NCI-H1694 treated with DMSO at 0.1 percent for 48 hours (cell line): ENCODE data around the gene GEMIN2.
"Not testable (repeated sequence)": the region's sequence is repeated elsewhere in the genome, so short reads cannot be mapped to it uniquely, and the experiment has no call there.

Experiments
- DNase-seq: peaks from one replicate; lab custom pipeline; 2025; lab: John Stamatoyannopoulos, UW

The GEMIN2 gene

DNA sequence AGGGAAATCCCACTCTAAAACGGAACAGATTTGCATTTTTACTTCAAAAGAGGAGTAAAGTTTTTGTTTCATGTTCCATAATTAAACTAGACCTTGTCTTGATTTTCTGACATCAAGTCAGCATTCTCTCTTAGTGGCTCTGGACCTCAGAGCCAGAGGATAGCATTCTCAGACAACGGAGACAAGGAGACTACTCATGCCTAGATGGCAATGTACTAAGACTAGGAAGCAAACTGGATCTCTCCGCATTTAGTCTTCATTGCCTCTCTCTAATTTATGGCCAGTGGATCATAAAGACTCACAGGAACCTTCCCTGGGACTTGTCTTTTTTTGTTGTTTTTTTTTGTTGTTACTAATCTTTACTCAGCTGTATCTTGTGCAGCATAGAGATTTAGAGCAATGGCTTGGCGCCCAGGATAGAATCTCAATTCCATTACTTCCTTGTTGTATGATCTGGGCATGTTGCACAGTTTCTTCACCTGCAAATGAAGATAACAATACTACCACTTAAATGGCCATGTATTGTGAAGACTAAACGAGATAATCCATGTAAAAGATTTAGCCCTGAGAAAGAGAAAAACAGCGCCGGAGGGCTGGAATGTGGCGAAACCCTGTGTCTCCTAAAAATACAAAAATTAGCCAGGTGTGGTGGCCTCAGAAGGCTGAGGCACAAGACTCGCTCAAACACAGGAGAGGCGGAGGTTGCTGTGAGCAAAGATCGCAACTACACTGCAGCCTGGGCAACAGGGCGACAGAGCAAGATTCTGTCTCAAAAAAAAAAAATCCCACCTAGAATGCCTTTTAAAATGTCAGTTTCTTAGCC, 4.0 kb upstream of the GEMIN2 start:
- no peak for DNase-seq

DNA sequence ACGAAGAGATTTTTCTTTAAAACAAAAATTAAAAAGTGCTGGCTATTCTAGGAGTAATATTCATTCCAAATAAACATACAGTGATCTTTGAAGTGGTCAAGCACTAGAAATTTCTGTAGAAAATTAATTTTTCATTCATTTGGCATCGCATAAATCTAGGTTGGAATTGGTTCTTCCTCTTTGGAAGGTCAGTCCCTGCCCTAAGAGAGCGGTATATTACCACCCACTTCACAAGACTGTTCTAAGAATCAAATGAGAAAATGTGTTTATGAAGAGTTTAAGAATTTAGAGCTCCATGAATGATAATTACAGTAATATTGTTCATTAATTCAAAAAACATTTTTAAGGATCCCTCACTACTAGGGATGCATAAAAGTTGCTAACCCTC, 444 bp upstream of the GEMIN2 start:
- no peak for DNase-seq

DNA sequence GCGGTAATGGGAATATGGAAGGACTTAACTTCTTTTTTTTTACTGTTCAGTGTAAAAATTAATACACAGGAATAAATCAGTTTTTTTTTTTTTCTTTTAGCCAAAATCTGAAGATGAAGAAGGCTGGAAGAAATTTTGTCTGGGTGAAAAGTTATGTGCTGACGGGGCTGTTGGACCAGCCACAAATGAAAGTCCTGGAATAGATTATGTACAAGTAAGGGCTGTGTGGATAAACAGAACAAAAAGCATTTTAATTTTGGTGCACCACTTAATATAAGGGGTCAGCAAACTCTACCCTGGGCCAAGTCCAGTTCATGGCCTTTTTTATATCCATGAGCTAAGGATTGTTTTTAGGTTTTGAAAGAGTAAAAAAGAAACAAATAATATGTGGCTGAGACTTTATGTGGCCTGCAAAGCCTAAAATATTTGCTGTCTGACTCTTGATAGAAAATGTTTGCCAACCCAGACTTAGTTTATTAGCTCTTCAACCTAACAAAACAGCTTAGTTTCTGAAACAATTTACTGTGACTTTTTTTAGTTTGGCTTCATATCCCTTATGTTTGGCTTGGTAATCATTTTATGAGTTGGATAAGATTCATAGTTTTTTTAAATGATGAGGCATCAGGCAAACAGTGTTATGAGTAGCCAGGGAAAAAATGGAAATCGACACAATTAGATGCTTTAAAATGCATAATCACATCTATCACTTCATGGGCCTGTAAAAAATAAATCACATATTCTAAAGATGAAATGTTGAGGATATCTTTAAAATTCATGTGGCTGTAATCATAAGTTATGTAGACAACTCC, 8.4 kb downstream of the GEMIN2 start:
- DNase-seq = no peak

DNA sequence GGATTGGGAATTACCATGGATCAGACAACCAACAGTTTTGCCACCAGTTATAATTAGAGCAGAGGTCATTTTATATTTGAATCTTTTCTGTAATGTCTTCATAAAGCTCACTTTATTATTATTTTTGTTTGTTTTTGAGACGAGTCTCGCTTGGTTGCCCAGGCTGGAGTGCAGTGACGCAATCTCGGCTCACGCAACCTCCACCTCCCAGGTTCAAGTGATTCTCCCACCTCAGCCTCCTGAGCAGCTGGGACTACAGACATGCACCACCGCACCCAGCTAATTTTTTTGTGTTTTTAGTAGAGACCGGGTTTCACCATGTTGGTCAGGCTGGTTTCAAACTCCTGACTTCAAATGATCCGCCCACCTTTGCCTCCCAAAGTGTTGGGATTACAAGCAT, 23.7 kb downstream of the GEMIN2 start:
- not testable (repeated sequence) for DNase-seq

DNA sequence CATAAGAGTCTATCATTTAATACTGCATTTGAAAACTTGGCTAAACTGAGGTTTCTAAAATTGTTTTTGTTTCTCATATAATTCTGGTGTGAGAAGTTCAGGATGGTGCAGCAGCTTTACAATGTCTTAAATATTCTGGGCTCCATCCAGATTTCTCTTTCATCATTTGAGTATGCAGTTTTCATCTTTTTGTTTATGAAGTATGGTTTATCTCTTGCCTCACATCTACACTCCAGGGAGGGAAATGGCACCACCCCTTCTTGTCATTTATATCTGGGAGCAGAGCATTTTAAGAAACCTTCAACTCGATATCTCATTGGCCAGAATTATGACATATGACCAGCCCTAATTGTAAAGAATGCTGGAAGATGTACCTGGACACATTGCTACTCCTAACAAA, 24.3 kb downstream of the GEMIN2 start:
- no peak for DNase-seq

DNA sequence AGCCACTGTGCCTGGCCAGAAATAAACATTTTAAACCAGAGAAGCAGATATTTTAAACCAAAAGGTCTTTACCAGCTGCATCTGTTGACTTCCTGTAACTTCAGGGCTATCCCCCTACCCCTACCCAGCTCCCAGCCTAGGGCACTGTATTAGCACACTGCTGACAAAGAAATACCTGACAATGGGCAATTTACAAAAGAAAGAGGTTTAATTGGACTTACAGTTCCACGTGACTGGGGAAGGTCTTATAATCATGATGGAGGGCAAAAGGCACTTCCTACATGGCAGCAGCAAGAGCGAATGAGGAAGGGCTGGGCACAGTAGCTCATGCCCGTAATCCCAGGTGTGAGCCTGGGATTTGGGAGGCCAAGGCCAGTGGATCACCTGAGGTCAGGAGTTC, 26.0 kb downstream of the GEMIN2 start:
- DNase-seq = no peak

DNA sequence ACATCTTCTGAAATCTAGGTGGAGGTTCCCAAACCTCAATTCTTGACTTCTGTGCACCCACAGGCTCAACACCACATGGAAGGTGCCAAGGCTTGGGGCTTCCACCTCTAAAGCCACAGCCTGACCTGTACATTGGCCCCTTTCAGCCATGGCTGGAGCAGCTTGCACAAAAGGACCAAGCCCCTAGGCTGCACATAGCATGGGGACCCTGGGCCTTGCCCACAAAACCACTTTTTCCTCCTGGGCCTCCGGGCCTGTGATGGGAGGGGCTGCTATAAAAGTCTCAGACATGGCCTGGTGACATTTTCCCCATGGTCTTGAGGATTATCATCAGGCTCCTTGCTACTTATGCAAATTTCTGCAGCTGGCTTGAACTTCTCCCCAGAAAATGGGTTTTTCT, 27.5 kb downstream of the GEMIN2 start:
- DNase-seq = not testable (repeated sequence)

DNA sequence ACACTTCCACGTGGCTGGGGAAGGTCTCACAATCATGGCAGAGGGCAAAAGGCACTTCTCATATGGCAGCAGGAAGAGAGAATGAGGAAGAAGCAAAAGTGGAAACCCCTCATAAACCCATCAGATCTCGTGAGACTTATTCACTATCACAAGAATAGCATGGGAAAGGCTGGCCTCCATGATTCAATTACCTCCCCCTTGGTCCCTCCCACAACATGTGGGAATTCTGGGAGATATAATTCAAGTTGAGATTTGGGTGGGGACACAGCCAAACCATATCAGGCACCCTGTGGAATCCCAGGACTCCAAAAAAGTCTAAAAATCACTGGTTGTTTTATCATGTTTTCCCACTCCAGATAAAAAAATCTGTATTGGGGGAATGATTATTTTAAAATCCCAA, 29.1 kb downstream of the GEMIN2 start:
- not testable (repeated sequence) for DNase-seq

DNA sequence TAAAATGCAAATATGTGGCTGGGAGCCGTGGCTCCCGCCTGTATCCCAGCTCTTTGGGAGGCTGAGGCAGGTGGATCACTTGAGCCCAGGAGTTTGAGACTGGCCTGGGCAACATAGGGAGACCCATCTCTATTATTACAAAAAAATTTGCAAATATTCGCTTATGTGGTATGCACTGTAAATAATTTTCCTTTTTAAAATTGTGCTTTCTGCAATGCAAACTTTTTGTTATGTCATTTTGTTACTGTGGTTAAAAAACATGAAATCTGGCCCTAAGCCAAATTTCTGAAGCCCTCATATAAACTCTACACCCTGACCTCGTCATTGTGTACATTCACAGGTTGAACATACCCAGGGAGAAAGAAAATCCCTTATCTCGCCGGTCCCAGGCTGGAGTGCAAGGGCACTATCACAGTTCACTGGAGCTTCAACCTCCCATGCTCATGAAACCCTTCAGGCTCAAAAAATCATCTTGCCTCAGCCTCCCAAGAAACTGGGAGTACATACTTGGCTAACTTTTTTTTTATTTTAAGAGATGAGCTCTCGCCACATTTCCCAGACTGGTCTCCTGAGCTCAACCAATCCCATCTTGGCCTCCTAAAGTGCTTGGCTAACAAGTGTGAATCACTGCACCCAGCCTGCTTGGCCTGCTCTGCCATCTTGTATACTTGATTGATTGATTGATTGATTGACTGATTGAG, 31.3 kb downstream of the GEMIN2 start:
- DNase-seq = no peak

DNA sequence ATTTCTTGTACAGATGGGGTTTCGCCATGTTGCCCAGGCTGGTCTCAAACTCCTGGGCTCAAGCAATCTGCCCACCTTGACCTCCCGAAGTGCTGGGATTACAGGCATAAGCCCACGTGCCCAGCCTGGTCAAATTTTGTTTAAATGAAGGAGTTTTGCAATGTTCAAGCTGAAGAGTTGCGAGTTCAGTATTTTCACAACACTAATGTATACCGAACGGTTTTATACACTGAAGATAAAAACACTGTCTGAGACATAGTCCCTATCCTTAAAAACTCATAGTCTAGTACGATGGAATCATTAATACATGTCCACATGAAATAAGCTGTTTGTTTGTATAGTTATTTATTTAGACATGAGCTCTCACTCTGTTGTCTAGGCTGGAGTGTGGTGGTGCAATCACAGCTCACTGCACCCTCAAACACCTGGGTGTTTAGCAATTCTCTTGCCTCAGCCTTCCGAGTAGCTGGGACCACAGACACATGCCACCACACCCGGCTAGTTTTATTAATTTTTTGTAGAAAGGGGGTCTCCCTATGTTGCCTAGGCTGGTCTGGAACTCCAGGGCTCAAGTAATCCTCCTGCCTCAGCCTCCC, 40.6 kb downstream of the GEMIN2 start:
- DNase-seq = no peak

DNA sequence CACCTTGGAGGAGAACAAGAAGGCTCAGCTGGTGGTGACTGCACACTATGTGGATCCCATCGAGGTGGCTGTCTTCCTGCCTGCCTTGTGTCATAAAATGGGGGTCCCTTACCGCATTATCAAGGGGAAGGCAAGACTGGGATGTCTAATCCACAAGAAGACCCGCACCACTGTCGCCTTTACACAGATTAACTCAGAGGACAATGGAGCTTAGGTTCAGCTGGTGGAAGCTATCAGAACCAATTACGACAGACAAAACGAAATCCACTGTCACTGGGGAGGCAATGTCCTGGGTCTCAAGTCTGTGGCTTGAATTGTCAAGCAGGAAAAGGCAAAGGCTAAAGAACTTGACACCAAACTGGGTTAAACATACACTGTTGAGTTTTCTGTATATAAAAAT, 43.4 kb downstream of the GEMIN2 start:
- no peak for DNase-seq

DNA sequence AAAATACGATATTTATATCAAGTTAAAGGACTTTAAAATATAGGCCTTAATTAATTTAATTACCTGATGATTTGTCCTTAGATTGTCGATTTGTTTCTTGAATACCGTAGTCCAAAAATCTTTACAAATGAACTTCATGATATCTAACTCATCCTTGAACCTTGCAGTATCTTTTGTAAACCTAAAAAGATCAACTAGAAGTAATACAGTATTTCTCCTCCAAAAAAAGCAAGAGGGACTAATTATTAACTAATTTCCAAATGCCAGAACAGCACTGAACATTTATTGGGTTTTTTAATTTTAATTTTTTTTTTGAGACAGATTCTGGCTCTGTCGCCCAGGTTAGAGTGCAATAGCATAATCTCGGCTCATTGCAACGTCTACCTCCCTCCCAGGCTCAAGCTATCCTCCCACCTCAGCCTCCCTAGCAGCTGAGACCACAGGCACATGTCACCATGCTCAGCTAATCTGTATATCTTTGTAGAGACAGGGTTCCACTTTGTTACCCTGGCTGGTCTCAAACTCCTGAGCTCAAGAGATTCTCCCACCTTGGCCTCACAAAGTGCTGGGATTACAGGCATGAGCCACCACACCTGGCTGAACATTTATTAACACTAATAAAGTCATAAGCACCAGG, 44.2 kb downstream of the GEMIN2 start:
- DNase-seq = no peak

DNA sequence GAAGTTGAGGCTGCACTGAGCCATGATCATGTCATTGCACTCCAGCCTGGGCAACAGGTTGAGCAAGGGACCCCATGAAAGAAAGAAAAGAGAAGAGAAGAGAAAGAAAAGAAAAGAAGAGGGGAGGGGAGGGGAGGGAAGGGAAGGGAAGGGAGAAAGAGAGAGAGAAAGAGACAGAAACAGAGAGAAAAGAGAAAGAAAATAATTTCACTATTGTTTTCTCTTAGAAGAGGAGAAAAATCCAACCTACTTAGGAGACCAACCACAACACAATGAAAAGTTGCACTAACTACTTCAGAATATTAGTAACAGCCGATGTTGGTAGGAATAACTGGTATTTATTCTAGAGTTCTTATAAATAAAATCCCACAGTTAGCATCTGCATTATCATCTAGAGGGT, 46.4 kb downstream of the GEMIN2 start:
- no peak for DNase-seq

DNA sequence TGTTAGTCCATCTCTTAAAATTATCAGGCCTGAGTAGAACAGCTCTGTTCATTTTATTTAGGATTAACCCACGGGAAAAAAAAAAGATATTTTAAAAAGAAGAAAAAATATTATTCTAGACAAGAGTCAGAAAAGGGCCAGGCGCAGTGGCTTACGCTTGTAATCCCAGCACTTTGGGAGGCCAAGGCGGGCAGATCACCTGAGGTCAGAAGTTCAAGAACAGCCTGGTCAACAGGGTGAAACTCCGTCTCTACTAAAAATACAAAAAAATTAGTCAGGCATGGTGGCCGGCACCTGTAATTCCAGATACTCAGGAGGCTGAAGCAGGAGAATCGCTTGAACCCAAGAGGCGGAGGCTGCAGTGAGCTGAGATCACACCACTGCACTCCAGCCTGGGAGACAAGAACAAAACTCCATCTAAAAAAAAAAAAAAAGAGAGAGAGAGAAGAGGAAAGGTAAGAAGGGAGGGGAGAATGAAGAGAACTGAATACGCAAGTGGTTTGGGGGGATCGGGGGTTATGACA, 53.7 kb downstream of the GEMIN2 start:
- not testable (repeated sequence) for DNase-seq

DNA sequence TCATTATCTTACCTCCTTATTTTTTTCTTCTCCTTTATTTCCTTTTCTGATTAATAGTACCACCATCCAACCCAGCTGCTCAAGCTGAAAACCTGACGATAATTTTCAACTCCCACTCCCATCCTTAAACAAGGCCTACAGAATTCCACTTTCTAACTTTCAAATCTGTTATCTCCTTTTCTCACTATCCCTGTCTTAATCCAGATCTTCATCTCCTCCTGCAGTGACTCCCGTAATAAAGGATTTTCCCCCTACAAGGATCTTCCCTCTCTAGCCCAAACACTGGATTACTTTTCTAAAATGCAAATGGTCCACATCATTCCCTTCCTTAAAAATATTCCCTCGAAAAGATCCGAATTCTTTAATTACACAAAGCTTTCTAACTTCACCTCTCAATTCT, 54.5 kb downstream of the GEMIN2 start:
- no peak for DNase-seq

DNA sequence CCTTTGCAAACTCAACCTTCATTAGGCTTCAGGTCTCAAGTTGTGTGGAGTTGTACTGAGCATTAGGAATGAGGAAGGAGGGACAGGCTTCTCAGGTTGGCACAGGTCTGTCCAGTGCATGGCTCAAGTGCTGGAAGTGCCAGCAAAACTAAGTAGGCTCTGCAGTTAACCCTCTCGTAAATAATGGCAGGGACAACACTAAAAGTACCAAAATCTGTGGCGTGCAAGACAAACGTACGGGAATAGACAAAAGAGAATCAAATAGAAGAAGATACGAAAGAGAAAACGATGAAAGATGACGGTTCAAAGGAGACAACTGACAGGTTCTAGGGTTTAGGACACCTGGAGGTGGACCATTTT, 55.4 kb downstream of the GEMIN2 start:
- DNase-seq = no peak

DNA sequence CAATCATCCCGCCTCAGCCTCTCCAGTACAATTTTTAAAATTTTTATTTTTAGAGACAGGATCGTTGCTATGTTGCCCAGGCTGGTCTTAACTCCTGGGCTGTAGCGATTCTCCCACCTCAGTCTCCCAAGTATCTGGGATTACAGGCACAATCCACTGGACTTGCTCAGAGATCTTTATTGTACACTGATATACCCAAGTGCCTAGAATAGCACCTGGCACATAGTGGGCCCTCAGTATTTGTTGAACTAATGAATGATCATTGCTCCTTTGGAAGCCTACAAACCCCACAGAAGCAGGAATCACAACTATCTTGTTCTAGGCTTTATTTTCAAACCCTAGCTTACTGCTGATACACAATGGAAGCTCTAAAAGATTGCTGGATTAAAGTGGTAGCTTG, 59.1 kb downstream of the GEMIN2 start:
- DNase-seq = no peak

DNA sequence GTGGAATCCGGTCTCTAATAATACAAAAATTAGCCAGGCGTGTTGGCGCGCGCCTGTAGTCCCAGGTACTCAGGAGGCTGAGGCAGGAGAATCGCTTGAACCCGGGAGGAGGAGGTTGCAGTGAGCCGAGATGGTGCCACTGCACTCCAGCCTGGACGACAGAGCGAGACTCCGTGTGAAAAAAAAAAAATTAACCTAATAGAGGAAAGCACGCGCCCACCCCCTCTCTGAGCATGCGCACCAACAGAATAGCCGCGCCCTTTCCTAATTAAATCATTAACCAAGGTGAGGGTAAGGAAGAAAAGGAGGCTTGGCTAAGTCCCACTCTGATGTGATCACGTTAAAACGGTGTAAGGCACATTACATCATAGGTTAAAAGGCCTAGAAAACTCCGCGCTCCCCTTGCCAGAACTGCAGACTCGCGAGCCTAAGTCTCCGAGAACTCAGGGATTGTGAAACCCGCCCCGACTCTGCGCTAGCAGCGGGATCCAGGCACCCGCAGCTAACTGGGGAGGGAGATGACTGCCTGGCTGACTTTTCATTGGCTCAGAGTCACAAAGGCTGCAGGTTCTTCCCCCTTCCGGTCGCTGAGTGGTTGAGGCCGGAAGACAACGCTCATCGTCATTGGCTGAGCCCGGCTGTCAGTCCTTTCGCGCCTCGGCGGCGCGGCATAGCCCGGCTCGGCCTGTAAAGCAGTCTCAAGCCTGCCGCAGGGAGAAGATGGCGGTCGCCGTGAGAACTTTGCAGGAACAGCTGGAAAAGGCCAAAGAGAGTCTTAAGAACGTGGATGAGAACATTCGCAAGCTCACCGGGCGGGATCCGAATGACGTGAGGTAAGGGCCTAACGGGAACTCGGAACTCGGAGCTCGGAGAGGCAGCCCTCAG, 60.7 kb downstream of the GEMIN2 start, which contains the start of gene PNN:
PNN (plus strand) TSS at position 695 of the 885 bp plus-strand sequence; CDS start at position 721, 26 bp downstream.
- peak; percentile 99 for DNase-seq

DNA sequence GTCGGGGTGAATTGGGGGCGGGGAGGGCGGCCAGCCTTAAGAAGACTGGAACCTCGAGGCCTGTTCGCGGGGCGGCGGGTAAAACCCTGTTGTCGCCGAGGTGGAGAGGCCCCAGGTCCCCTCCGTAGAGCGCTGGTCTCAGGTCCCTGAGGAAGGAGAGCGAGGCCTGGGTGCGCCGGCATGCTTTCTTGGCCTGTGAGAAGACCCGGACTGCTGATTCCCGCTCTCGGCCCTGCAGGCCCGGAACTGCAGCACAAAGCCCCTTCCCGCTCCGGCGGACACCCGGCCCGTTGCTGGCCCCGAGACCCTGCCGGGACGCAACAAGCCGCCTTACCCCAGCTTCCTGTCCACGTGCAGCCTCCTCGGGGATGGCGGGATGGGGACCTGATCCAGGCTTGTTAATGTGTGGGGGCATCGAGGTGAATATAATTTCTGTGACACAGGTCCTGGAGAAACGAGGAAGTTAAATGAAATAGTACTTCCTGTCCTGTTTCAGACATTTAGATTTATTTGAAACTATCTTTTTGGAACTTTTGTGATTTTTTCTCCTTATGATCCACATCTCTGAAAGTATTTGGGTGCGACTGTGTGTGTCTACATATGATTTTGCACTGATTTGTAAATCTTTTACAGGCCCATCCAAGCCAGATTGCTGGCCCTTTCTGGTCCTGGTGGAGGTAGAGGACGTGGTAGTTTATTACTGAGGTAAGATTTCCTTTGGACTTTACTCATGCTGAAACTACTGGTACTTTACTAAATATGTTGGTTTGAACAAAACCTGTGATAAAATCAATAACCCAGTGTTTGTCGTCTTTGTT, 61.5 kb downstream of the GEMIN2 start:
- DNase-seq = peak; percentile 37
